ENCODE data around the gene ANO7.

Gene ANO7

DNA sequence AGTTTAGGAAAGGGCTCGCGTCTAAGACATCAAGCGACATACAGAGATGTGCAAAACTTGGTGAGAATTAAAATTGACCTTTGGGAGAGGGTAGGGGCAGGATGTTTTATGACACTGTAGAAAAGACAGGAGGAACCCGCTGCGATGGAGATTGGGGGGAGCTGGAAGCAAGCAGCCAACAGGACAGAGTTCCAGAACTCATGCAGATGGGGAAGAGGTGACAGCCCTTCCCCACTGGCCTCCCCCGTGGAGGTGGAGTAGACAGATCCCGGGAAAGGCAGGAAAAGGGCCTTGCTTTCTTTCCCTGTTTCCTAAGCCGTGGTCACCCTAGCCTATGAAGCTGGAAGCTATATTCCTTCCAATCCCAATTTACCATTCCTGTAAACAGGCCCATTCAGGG is 39.1 kb downstream of the ANO7 start:
- TF ChIP-seq, protein P1, sequence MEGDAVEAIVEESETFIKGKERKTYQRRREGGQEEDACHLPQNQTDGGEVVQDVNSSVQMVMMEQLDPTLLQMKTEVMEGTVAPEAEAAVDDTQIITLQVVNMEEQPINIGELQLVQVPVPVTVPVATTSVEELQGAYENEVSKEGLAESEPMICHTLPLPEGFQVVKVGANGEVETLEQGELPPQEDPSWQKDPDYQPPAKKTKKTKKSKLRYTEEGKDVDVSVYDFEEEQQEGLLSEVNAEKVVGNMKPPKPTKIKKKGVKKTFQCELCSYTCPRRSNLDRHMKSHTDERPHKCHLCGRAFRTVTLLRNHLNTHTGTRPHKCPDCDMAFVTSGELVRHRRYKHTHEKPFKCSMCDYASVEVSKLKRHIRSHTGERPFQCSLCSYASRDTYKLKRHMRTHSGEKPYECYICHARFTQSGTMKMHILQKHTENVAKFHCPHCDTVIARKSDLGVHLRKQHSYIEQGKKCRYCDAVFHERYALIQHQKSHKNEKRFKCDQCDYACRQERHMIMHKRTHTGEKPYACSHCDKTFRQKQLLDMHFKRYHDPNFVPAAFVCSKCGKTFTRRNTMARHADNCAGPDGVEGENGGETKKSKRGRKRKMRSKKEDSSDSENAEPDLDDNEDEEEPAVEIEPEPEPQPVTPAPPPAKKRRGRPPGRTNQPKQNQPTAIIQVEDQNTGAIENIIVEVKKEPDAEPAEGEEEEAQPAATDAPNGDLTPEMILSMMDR (IDR thresholded peaks at IDR 0.05; ENCODE audit: borderline replicate concordance, insufficient read depth, low read depth, low read length) = no peak

DNA sequence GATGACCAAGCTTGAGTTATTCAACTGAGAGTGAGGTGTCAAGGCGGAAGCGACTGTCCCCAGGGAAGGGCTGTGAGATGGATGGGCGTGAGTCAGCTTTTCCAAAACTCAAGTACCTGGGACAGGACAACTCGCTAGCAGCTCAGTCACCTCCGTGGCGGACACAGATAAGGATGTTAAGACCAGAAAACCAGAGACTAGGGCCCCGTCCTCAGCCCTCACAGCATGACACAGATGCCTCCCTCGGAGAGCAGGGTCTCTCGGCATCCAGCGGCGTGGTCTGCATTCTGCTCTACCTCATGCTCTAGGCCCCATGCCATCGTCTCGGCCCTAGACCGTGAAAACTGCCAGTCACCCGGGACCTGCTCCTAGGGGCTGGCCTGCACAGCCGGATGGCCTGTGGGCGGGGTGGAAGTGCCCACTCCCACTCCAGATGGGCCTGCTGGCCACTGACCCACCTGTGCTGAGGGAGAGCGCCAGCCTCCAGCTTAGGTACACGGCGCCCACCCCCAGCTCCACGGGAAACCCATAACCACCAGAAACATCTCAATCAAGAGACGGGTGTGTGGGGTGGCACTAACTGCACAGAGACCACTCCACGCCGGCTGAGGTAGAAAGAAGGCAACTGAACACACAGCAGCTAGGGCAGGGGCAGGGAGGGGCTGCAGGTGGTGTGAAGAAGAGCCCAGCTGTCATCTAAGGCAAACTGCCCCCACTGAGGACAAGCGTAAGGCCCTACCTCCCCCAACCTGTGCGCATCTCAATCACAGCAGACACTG is 39.8 kb downstream of the ANO7 start:
- no peak overlapping the region for H3K4me3 ChIP-seq (ENCODE audit: low read depth, low read length)
- TF ChIP-seq, protein P1 (IDR thresholded peaks at IDR 0.05; ENCODE audit: borderline replicate concordance, insufficient read depth, low read depth, low read length) = no peak

More for the DNA sequence above, 39.1 kb downstream of the ANO7 start:
- H3K4me3 ChIP-seq (ENCODE audit: low read depth, low read length) = no peak overlapping the region

DNA sequence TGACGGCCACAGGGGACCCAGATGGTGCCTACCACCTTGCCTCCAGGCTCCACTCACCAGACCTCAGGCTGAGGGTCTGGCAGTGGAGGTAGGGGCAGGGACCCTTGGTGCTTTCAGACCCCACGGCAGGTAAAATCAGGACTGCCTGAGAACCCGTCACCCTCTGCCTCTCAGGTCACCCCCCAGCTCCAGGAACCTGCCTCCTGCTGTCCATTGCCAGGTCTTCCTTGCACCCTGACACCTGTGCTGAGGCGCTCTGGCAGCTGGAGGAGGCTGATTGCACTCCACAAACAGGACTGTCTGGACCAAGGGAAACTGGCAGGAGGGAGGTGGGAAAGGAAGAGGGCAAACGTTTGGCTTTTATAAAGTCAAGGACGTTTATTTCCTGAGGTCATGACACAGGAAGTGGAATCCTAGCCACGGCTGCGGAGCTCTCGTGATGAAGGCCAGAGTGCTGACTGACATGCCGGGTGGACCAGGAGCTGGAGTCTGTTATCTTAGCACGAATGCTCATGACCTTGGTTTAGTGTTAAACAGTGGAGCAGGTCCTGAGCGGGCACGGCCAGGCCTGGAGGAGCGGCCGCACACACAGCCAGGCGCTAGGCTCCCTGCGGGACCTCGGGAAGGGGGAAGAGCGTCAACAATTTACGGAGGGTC is 40.5 kb downstream of the ANO7 start:
- TF ChIP-seq, protein P1 (IDR thresholded peaks at IDR 0.05; ENCODE audit: borderline replicate concordance, insufficient read depth, low read depth, low read length) = no peak
- H3K4me3 ChIP-seq (ENCODE audit: low read depth, low read length) = no peak overlapping the region

DNA sequence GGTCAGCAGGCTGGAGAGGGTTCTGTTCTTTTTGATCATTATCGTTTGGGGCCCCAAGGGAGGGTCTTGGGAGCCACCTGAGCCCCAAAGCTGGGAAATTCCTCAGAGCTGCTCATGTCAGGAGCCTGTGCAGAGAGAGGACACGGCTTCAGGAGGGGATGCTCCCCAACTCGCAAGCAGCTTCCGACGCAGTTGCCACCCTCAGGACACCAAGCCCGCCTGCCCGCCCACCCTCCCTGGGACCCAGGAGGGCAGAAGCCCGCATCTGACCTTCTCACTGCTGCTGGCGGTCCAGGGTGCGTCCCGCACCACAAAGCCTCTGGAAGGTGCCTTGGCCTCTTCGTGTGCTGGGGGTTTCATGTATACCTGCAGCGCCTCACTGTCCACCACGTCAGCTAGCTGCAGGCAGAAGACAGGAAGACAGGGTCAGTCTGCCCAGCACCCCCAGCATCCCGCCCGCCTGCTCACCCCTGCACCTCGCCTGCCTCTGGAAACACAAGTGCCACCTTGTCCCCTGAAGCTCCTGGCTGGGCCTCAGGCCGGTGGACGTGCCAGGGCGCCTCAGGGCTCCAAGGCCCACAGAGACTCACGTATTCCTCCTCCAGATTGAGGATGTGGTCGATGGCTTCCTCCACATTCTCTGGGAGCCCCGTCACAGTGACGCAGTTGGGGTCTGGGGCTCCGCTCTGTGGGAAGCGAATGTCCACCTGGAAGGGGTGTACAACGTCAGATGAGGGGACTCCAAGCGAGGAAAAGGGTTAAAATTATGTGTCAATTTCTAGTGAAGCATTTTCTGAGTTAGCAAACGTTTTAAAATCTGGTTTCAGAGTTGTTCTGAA is 41.3 kb downstream of the ANO7 start:
- H3K4me3 ChIP-seq (ENCODE audit: low read depth, low read length) = no peak overlapping the region
- TF ChIP-seq, protein P1 (IDR thresholded peaks at IDR 0.05; ENCODE audit: borderline replicate concordance, insufficient read depth, low read depth, low read length) = no peak

DNA sequence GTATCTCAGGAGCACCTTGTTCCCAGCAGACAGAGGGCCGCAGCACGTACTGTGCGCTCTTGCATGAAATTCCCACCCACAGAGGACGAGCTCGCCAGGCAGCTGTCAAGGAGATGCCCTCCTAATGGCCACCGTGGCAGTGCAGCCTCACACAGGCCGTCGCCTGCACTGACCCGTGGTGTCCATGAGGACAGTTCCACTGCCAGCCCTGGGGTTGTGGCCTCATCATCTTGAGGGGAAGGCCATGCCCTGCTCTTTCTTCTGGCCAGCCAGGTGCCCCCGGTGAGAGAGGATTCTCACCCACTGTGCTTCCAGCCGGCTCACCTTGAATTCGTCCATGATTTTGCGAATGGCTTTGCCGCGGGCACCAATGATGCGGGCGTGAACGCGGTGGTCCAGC is 42.0 kb downstream of the ANO7 start:
- H3K4me3 ChIP-seq (ENCODE audit: low read depth, low read length) = no peak overlapping the region
- TF ChIP-seq, protein P1 (IDR thresholded peaks at IDR 0.05; ENCODE audit: borderline replicate concordance, insufficient read depth, low read depth, low read length) = no peak

DNA sequence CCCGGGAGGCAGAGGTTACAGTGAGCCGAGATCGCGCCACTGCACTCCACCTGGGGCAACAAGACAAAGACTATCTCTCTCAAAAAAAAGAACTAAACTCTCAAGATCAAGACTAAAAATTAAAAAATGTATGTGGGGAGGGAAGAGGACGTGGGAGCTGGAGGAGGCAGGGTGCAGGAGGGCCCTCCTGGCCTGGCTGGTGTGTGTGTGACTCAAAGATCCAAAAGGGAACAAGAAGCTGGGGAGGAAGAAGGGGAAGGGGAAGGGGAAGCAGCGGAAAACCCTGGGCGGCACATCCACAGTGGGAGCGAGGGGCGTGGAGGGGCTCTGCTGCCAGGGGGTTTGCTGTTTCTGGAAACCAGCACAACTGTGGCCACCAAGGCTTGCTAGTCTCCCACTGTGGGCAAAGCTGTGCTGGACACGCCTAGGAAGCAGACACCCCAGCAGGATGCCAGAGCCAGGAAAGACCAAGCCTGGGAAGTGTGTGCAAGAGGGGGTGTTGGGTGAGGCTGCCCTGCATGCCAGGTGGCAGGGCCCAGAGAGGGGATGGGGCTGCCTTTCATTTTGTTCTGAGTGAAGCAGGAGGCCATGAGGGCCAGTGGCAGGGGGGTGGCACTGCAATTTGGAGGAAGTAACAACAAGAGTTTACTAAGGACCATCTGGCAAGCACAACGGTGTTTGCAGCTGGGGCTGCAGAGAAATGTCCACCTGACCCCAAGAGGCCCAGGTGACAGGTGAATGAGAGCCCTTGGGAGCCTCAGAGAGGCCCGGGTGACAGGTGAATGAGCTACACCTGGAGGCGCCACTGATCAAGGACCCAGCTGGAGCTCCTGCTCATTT is 44.5 kb downstream of the ANO7 start:
- TF ChIP-seq, protein P1 (IDR thresholded peaks at IDR 0.05; ENCODE audit: borderline replicate concordance, insufficient read depth, low read depth, low read length) = no peak
- no peak overlapping the region for H3K4me3 ChIP-seq (ENCODE audit: low read depth, low read length)
